Spleen (tissue), 7 donors: ENCODE results near the gene CPT1B.

Experiments
- CTCF ChIP-seq, 11 experiments: fragments of 200-600 bp in 7 of 11; fragments of 450-650 bp in 4 of 11; sonication (generic) in 4 of 11; IDR thresholded peaks in 8 of 11; conservative IDR thresholded peaks in 3 of 11; 1 replicate in 7 of 11; 2 replicates in 4 of 11; pipeline versions ENCODE4 v1.4.0 to v1.8.0; 2016 to 2021; ENCODE audit warnings: antibody characterized with exemption in 11 of 11, inconsistent platforms in 4 of 11, mild to moderate bottlenecking in 1 of 11
- POLR2A ChIP-seq, 3 donors: fragments of 450-650 bp; IDR thresholded peaks; one replicate each; pipeline ENCODE4 v1.5.1; 2017; ENCODE audit warnings: antibody characterized with exemption in 3 of 3, mild to moderate bottlenecking in 1 of 3
- POLR2AphosphoS5 ChIP-seq, 3 donors: sonication (generic); formaldehyde crosslinking; IDR thresholded peaks; one replicate each; pipeline ENCODE4 v1.5.1; 2017; ENCODE audit warnings: antibody characterized with exemption in 3 of 3
- donor health status: DM: no; HTN: no; CAD: no; lungs with moderate emphysema.
- donor health status: DM: no; HTN: no; CAD: no.
- donor health status: DM: no; HTN: no; CAD: no.

GRCh38 chr22:50597097-50597496 lies 18.9 kb upstream of the CPT1B start:
- TF ChIP-seq CTCF (IDR thresholded peaks at IDR 0.05 in 8 of 11, conservative IDR thresholded peaks at IDR 0.05 in 3 of 11) = no peak
- no peak for TF ChIP-seq POLR2A (IDR thresholded peaks at IDR 0.05)
- TF ChIP-seq POLR2AphosphoS5 (IDR thresholded peaks at IDR 0.05) = no peak
